GM23338 (cell line): ENCODE results near the gene BAX. TPM values are rescaled to one million over a fixed set of nuclear protein-coding genes. Genes with fewer than 3 reads are reported as not detected.

Experiments
- ATAC-seq: fragments of 200-7000 bp; cut with Tn5 transposase; 3 replicates; pipeline ENCODE4 v1.9.1; 2020
- DNase-seq: peaks from one replicate; pipeline ENCODE4 v3.0.0-alpha.2; 2015; ENCODE audit warnings: low spot score
- H2AFZ ChIP-seq: fragments of 200-600 bp; sonication (generic); 2 replicates; pipeline ENCODE4 v1.8.0; 2016; ENCODE audit warnings: antibody characterized with exemption, mild to moderate bottlenecking, moderate library complexity
- H3F3A ChIP-seq: fragments of 200-600 bp; sonication (generic); replicated peaks from 2 replicates; pipeline ENCODE4 v1.8.0; 2017; ENCODE audit warnings: antibody characterized with exemption, mixed run types, low read depth
- H3K27ac ChIP-seq: fragments of 200-600 bp; sonication (generic); 2 replicates; pipeline ENCODE4 v1.6.1; 2016; ENCODE audit warnings: low read depth
- H3K27me3 ChIP-seq: fragments of 200-600 bp; sonication (generic); 2 replicates; pipeline ENCODE4 v1.8.0; 2016; ENCODE audit warnings: mild to moderate bottlenecking, mixed run types, moderate library complexity; ENCODE audit not compliant: insufficient read depth
- H3K36me3 ChIP-seq: fragments of 200-600 bp; sonication (generic); 2 replicates; pipeline ENCODE4 v1.8.0; 2016; ENCODE audit warnings: mild to moderate bottlenecking; ENCODE audit not compliant: insufficient read depth
- H3K4me1 ChIP-seq: fragments of 200-600 bp; sonication (generic); 2 replicates; pipeline ENCODE4 v1.8.0; 2016; ENCODE audit warnings: mild to moderate bottlenecking, moderate library complexity; ENCODE audit not compliant: insufficient read depth
- H3K4me2 ChIP-seq: fragments of 200-600 bp; sonication (generic); 2 replicates; pipeline ENCODE4 v1.7.1; 2017; ENCODE audit warnings: mixed run types
- H3K4me3 ChIP-seq: fragments of 200-600 bp; sonication (generic); 2 replicates; pipeline ENCODE4 v1.6.1; 2016; ENCODE audit warnings: mixed run types
- H3K79me2 ChIP-seq: fragments of 200-600 bp; sonication (generic); replicated peaks from 2 replicates; pipeline ENCODE4 v1.8.0; 2017; ENCODE audit warnings: mild to moderate bottlenecking; ENCODE audit not compliant: insufficient read depth
- H3K9me2 ChIP-seq: fragments of 200-600 bp; sonication (generic); 2 replicates; pipeline ENCODE4 v1.8.0; 2017; ENCODE audit not compliant: insufficient read depth
- H4K20me1 ChIP-seq: fragments of 200-600 bp; sonication (generic); replicated peaks from 2 replicates; pipeline ENCODE4 v1.8.0; 2017; ENCODE audit warnings: mild to moderate bottlenecking; ENCODE audit not compliant: insufficient read depth
- H3K27ac Mint-ChIP-seq: 2 replicates; pipeline ENCODE4 v1.8.0; 2020; ENCODE audit warnings: inconsistent platforms, mild to moderate bottlenecking, moderate library complexity, mixed read lengths
- H3K27me3 Mint-ChIP-seq: 3 replicates; pipeline ENCODE4 v1.8.0; 2022; ENCODE audit warnings: low read depth, mild to moderate bottlenecking, moderate library complexity, mixed read lengths, inconsistent platforms; ENCODE audit not compliant: insufficient read depth, poor library complexity
- H3K36me3 Mint-ChIP-seq: 3 replicates; pipeline ENCODE4 v1.8.0; 2021; ENCODE audit warnings: low read depth, mild to moderate bottlenecking, inconsistent platforms, moderate library complexity, mixed read lengths
- H3K4me1 Mint-ChIP-seq: 3 replicates; pipeline ENCODE4 v1.8.0; 2020; ENCODE audit warnings: mild to moderate bottlenecking, inconsistent platforms, mixed read lengths
- H3K4me3 Mint-ChIP-seq: 3 replicates; pipeline ENCODE4 v1.8.0; 2021; ENCODE audit warnings: moderate library complexity, mild to moderate bottlenecking, inconsistent platforms, mixed read lengths
- H3K9me3 Mint-ChIP-seq: 3 replicates; pipeline ENCODE4 v1.8.0; 2020; ENCODE audit warnings: moderate library complexity, mild to moderate bottlenecking, inconsistent platforms, mixed read lengths
- EZH2 ChIP-seq: fragments of 200-600 bp; sonication (generic); IDR thresholded peaks from one replicate; pipeline ENCODE4 v1.8.0; 2017; ENCODE audit warnings: antibody characterized with exemption, mild to moderate bottlenecking, low read depth; ENCODE audit not compliant: unreplicated experiment
- EZH2phosphoT487 ChIP-seq: fragments of 200-600 bp; sonication (generic); IDR thresholded peaks from one replicate; pipeline ENCODE4 v1.8.1; 2018; ENCODE audit warnings: antibody characterized with exemption; ENCODE audit not compliant: unreplicated experiment
- JUNB ChIP-seq: IDR thresholded peaks from one replicate; pipeline ENCODE4 v1.6.1; 2016; ENCODE audit warnings: antibody characterized with exemption; ENCODE audit not compliant: unreplicated experiment
- NANOG ChIP-seq: IDR thresholded peaks from 2 replicates; pipeline ENCODE4 v1.6.1; 2016; ENCODE audit warnings: antibody characterized with exemption, borderline replicate concordance
- ZNF331 ChIP-seq: fragments of 250-450 bp; sonication (Bioruptor Pico); IDR thresholded peaks from 2 replicates; pipeline ENCODE4 v1.5.0; 2020; ENCODE audit warnings: low read depth, mild to moderate bottlenecking, moderate library complexity
- polyA plus RNA-seq: library from polyadenylated mRNA; unstranded; fragments of >200 nt; fragmentation: Nextera tagmentation; extraction: Ambion mirVana; gene quantifications from 2 replicates; pipeline ENCODE4 v1.2.1, GENCODE V29; 2016
- total RNA-seq: library from RNA; depleted of rRNA; stranded (reverse); fragments of >200 nt; shearing (Covaris generic); gene quantifications from 2 replicates; pipeline ENCODE4 v1.2.3, GENCODE V29; 2014
- TF ChIP-seq, protein P1 (sequence below): fragments of 250-450 bp; sonication (Bioruptor Pico); IDR thresholded peaks from 2 replicates; pipeline ENCODE4 v1.5.0; 2020; ENCODE audit warnings: mild to moderate bottlenecking, moderate library complexity
- TF ChIP-seq, protein P2 (sequence below), 2 experiments: fragments of 200-600 bp in 1 of 2; sonication (generic) in 1 of 2; conservative IDR thresholded peaks; 2 replicates each; pipeline versions ENCODE4 v1.5.1 to v1.6.1; 2016 to 2017; ENCODE audit warnings: antibody characterized with exemption in 2 of 2, low read depth in 2 of 2, mild to moderate bottlenecking in 2 of 2, moderate library complexity in 1 of 2

BAX gene
- total and polyA plus RNA-seq, 2 experiments from 2014 or later = 179 to 261 TPM

DNA sequence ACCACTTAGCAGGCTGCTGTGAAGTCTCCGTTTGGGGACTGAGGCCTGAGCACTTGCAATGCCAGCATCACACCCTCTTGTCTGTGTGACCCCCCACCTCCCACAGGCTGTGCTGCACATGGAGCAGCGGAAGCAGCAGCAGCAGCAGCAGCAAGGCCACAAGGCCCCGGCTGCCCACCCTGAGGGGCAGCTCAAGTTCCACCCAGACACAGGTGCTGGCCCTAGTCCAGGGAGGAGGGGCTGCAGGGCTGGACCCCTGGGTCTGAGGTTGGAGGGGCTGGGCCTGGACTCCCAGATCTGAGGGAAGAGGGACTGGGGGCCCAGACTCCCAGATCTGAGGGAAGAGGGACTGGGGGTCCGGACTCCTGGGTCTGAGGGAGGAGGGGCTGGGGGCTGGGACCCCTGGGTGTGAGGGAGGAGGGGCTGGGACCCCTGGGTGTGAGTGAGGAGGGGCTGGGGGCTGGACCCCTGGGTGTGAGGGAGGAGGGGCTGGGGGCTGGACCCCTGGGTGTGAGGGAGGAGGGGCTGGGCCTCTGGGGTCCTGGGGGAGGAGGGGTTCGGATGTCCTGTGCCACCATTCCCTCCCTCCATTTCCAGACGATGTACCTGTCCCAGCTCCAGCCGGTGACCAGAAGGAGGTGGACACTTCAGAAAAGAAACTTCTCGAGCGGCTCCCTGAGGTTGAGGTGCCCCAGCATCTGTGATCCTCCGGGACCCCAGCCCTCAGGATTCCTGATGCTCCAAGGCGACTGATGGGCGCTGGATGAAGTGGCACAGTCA, 32.8 kb upstream of the BAX start (continued):
- TF ChIP-seq, protein P1, sequence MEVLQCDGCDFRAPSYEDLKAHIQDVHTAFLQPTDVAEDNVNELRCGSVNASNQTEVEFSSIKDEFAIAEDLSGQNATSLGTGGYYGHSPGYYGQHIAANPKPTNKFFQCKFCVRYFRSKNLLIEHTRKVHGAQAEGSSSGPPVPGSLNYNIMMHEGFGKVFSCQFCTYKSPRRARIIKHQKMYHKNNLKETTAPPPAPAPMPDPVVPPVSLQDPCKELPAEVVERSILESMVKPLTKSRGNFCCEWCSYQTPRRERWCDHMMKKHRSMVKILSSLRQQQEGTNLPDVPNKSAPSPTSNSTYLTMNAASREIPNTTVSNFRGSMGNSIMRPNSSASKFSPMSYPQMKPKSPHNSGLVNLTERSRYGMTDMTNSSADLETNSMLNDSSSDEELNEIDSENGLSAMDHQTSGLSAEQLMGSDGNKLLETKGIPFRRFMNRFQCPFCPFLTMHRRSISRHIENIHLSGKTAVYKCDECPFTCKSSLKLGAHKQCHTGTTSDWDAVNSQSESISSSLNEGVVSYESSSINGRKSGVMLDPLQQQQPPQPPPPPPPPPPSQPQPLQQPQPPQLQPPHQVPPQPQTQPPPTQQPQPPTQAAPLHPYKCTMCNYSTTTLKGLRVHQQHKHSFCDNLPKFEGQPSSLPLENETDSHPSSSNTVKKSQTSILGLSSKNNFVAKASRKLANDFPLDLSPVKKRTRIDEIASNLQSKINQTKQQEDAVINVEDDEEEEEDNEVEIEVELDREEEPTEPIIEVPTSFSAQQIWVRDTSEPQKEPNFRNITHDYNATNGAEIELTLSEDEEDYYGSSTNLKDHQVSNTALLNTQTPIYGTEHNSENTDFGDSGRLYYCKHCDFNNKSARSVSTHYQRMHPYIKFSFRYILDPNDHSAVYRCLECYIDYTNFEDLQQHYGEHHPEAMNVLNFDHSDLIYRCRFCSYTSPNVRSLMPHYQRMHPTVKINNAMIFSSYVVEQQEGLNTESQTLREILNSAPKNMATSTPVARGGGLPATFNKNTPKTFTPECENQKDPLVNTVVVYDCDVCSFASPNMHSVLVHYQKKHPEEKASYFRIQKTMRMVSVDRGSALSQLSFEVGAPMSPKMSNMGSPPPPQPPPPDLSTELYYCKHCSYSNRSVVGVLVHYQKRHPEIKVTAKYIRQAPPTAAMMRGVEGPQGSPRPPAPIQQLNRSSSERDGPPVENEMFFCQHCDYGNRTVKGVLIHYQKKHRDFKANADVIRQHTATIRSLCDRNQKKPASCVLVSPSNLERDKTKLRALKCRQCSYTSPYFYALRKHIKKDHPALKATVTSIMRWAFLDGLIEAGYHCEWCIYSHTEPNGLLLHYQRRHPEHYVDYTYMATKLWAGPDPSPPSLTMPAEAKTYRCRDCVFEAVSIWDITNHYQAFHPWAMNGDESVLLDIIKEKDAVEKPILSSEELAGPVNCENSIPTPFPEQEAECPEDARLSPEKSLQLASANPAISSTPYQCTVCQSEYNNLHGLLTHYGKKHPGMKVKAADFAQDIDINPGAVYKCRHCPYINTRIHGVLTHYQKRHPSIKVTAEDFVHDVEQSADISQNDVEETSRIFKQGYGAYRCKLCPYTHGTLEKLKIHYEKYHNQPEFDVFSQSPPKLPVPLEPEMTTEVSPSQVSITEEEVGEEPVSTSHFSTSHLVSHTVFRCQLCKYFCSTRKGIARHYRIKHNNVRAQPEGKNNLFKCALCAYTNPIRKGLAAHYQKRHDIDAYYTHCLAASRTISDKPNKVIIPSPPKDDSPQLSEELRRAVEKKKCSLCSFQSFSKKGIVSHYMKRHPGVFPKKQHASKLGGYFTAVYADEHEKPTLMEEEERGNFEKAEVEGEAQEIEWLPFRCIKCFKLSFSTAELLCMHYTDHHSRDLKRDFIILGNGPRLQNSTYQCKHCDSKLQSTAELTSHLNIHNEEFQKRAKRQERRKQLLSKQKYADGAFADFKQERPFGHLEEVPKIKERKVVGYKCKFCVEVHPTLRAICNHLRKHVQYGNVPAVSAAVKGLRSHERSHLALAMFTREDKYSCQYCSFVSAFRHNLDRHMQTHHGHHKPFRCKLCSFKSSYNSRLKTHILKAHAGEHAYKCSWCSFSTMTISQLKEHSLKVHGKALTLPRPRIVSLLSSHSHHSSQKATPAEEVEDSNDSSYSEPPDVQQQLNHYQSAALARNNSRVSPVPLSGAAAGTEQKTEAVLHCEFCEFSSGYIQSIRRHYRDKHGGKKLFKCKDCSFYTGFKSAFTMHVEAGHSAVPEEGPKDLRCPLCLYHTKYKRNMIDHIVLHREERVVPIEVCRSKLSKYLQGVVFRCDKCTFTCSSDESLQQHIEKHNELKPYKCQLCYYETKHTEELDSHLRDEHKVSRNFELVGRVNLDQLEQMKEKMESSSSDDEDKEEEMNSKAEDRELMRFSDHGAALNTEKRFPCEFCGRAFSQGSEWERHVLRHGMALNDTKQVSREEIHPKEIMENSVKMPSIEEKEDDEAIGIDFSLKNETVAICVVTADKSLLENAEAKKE (CRISPR knock-in tag) = no peak
- TF ChIP-seq, protein P2, sequence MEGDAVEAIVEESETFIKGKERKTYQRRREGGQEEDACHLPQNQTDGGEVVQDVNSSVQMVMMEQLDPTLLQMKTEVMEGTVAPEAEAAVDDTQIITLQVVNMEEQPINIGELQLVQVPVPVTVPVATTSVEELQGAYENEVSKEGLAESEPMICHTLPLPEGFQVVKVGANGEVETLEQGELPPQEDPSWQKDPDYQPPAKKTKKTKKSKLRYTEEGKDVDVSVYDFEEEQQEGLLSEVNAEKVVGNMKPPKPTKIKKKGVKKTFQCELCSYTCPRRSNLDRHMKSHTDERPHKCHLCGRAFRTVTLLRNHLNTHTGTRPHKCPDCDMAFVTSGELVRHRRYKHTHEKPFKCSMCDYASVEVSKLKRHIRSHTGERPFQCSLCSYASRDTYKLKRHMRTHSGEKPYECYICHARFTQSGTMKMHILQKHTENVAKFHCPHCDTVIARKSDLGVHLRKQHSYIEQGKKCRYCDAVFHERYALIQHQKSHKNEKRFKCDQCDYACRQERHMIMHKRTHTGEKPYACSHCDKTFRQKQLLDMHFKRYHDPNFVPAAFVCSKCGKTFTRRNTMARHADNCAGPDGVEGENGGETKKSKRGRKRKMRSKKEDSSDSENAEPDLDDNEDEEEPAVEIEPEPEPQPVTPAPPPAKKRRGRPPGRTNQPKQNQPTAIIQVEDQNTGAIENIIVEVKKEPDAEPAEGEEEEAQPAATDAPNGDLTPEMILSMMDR (conservative IDR thresholded peaks at IDR 0.05; ENCODE audit: low read depth in 2 of 2) = no peak
- TF ChIP-seq ZNF331 (CRISPR knock-in tag) = no peak

GRCh38 chr19:48922548-48923490, 31.9 kb upstream of the BAX start:
- Histone ChIP-seq H3K9me2 (no peaks in the 10 kb centered on the region), H3K36me3 (no peaks in the 10 kb centered on the region; the same call in 1 of the 2 replicates), H3K4me2 (no peak overlapping the region), H3F3A (0 out of 2 replicates have a peak, but pooled peaks cover 8% of the 10 kb centered on the region), H3K4me3 (no peak overlapping the region), H3K27me3 (no peaks in the 10 kb centered on the region), H3K4me1 (no peaks in the 10 kb centered on the region), H2AFZ (no peak overlapping the region), H3K79me2 (no peaks in the 10 kb centered on the region), H4K20me1 (peaks cover 3% of the 10 kb centered on the region), H3K27ac (no peak overlapping the region)
- Mint-ChIP-seq H3K4me3 (no peak overlapping the region; the same call in 2 of the 3 replicates), H3K27me3 (peaks cover 10% of the 10 kb centered on the region), H3K36me3 (peaks cover 13% of the 10 kb centered on the region), H3K27ac (no peak overlapping the region), H3K4me1 (no peaks in the 10 kb centered on the region), H3K9me3 (no peaks in the 10 kb centered on the region)
- ATAC-seq = no peak
- DNase-seq = no peak
- TF ChIP-seq NANOG (no peak), EZH2phosphoT487 (no peak), JUNB (no peak), EZH2 (no peak)
